ENCODE measurements around the gene NPC1. TPM values are rescaled to one million over a fixed set of nuclear protein-coding genes. Genes with fewer than 3 reads are reported as not detected.

Gene NPC1
- total and polyA plus RNA-seq, 2 of the 8 experiments (the other 6 are each of a cell fraction or from before 2014, with no cell fraction given), result 34.1 to 39.5 TPM

DNA sequence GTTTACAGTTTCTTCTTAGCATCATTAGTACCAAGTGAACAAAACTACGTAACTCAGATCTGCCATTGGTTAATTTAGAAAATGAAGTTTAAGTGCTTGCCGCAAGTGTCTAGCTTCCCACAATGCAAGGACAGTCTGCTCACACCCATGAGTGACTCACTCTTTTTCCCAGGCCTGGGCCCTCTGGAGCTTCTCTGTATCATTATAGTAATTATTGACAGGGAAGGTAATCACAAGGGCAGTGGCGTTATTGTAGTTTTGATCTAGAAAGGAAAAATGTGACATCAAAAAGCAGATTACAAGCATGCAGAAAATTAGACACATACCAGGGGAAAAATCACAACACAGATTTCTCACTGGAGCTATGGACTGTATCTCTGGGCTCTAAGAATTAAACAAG lies 38.5 kb downstream of the NPC1 start:
- DNase-seq (ENCODE audit: low read depth in 1 of 2, low spot score in 2 of 2) (no peak), FAIRE-seq (no peak)
- no peak overlapping the region for H3K23ac ChIP-seq (ENCODE audit: insufficient read length)
- ChIA-PET POLR2A (ENCODE audit: partially characterized antibody) (no interaction called here), CTCF (ENCODE audit: partially characterized antibody) (no interaction called here)
- no peak overlapping the region for H3K27ac ChIP-seq (ENCODE audit: low read depth, low read length)
- no peak overlapping the region for H3K18ac ChIP-seq (ENCODE audit: extremely low read depth, low read length)
- 82% methylated on average over 3 of the region's 3 CpGs; no CpG with 5 or more reads in 1 of the 2 experiments for WGBS, 2 experiments (ENCODE audit: extremely low coverage in 1 of 2, insufficient coverage in 1 of 2, insufficient read length in 1 of 2, insufficient replicate concordance in 2 of 2, low coverage in 1 of 2, low lambda C conversion rate in 2 of 2, missing lambda C conversion rate in 1 of 2)
- no peaks in the 10 kb centered on the region for H3K79me2 ChIP-seq (ENCODE audit: control insufficient read depth in 1 of 2, insufficient read depth in 2 of 2, low read length in 2 of 2)
- no peaks in the 10 kb centered on the region for H3K4me1 ChIP-seq (replicated peaks in 1 of 4; ENCODE audit: control insufficient read depth in 3 of 4, insufficient read depth in 4 of 4, low read length in 3 of 4)
- H4K8ac ChIP-seq (ENCODE audit: extremely low read depth, insufficient read depth, low read length), result no peak overlapping the region
- H2BK5ac ChIP-seq (ENCODE audit: low read depth, low read length), result no peak overlapping the region
- no peak overlapping the region for H2BK15ac ChIP-seq (ENCODE audit: low read length)
- H3K9ac ChIP-seq (replicated peaks in 1 of 4; ENCODE audit: extremely low read depth in 1 of 4, low read depth in 3 of 4, low read length in 3 of 4), result no peak overlapping the region
- no peak overlapping the region for H3K14ac ChIP-seq (ENCODE audit: insufficient read length)
- no peak overlapping the region for H2BK120ac ChIP-seq (replicated peaks; ENCODE audit: low read depth, low read length)
- H2AK5ac ChIP-seq (ENCODE audit: low read depth, low read length), result no peak overlapping the region
- H3K36me3 ChIP-seq (ENCODE audit: control insufficient read depth in 2 of 4, insufficient read depth in 4 of 4, low read length in 3 of 4), result peaks cover 12 to 46% (median 26%) of the 10 kb centered on the region in 4 experiments; a peak in 7 of 8 replicates
- no peaks in the 10 kb centered on the region for H3K23me2 ChIP-seq (ENCODE audit: low read depth, low read length)
- H2AFZ ChIP-seq (ENCODE audit: low read length), result no peak overlapping the region
- H3K79me1 ChIP-seq (ENCODE audit: low read depth, low read length), result no peaks in the 10 kb centered on the region
- peaks cover 0 to 3% of the 10 kb centered on the region in 2 experiments for H4K20me1 ChIP-seq (replicated peaks in 1 of 2; ENCODE audit: control insufficient read depth in 1 of 2, insufficient read depth in 2 of 2, low read length in 2 of 2)
- H3K56ac ChIP-seq (replicated peaks; ENCODE audit: insufficient read length, low read depth, low read length), result no peak overlapping the region
- no peak overlapping the region for H2BK20ac ChIP-seq (ENCODE audit: low read length)
- TF ChIP-seq, protein P1, sequence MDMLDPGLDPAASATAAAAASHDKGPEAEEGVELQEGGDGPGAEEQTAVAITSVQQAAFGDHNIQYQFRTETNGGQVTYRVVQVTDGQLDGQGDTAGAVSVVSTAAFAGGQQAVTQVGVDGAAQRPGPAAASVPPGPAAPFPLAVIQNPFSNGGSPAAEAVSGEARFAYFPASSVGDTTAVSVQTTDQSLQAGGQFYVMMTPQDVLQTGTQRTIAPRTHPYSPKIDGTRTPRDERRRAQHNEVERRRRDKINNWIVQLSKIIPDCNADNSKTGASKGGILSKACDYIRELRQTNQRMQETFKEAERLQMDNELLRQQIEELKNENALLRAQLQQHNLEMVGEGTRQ (IDR thresholded peaks at IDR 0.05; ENCODE audit: low read length), result no peak
- TF ChIP-seq EZH2 (IDR thresholded peaks at IDR 0.05; ENCODE audit: low read depth, low read length, severe bottlenecking) (no peak), FOSL1 (IDR thresholded peaks at IDR 0.05; ENCODE audit: insufficient read depth, low read depth, low read length) (no peak), CREB1 (IDR thresholded peaks at IDR 0.05) (no peak), CHD2 (IDR thresholded peaks at IDR 0.05; ENCODE audit: low read length) (no peak), HDAC6 (IDR thresholded peaks at IDR 0.05; ENCODE audit: low read depth, low read length) (no peak), JUND (IDR thresholded peaks at IDR 0.05; ENCODE audit: low read length) (no peak), GTF2F1 (IDR thresholded peaks at IDR 0.05; ENCODE audit: borderline replicate concordance, low read depth, low read length) (no peak), RBBP5 (IDR thresholded peaks at IDR 0.05; ENCODE audit: borderline replicate concordance, low read depth, low read length) (no peak)
- TF ChIP-seq, protein P2, sequence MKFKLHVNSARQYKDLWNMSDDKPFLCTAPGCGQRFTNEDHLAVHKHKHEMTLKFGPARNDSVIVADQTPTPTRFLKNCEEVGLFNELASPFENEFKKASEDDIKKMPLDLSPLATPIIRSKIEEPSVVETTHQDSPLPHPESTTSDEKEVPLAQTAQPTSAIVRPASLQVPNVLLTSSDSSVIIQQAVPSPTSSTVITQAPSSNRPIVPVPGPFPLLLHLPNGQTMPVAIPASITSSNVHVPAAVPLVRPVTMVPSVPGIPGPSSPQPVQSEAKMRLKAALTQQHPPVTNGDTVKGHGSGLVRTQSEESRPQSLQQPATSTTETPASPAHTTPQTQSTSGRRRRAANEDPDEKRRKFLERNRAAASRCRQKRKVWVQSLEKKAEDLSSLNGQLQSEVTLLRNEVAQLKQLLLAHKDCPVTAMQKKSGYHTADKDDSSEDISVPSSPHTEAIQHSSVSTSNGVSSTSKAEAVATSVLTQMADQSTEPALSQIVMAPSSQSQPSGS (IDR thresholded peaks at IDR 0.05; ENCODE audit: low read length), result no peak
- TF ChIP-seq, protein P3, sequence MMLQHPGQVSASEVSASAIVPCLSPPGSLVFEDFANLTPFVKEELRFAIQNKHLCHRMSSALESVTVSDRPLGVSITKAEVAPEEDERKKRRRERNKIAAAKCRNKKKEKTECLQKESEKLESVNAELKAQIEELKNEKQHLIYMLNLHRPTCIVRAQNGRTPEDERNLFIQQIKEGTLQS (IDR thresholded peaks at IDR 0.05; ENCODE audit: insufficient read depth, low read depth, low read length), result no peak
- H3K4me2 ChIP-seq (ENCODE audit: insufficient read depth in 1 of 2, low read depth in 2 of 2, low read length in 2 of 2), result no peak overlapping the region
- no peak overlapping the region for H3K4ac ChIP-seq (replicated peaks; ENCODE audit: insufficient read length, low read depth, low read length)
- H3K4me3 ChIP-seq (ENCODE audit: extremely low read depth in 1 of 4, insufficient read depth in 2 of 4, low read depth in 3 of 4, low read length in 4 of 4), result no peak overlapping the region
- no peak overlapping the region for H4K91ac ChIP-seq (replicated peaks; ENCODE audit: insufficient read length, low read length)
- H2BK12ac ChIP-seq (ENCODE audit: low read depth, low read length), result no peak overlapping the region
- H4K5ac ChIP-seq (ENCODE audit: insufficient read length, low read depth, low read length), result no peak overlapping the region
- no peaks in the 10 kb centered on the region for H3K9me3 ChIP-seq (ENCODE audit: insufficient read depth in 2 of 2, low read depth in 1 of 2, low read length in 1 of 2)
- no peaks in the 10 kb centered on the region for H3K27me3 ChIP-seq (replicated peaks in 1 of 4; ENCODE audit: control insufficient read depth in 3 of 4, extremely low read depth in 1 of 4, insufficient read depth in 3 of 4, low read length in 3 of 4)

All from H1 (cell line).